Heart left ventricle (tissue), 16 donors: ENCODE data around the gene QKI. TPM values are rescaled to one million over a fixed set of nuclear protein-coding genes. Genes with fewer than 3 reads are reported as not detected.

Experiments
- ATAC-seq, 4 donors: fragments of 200-7000 bp; cut with Tn5 transposase; one replicate each; pipeline ENCODE4 v1.9.1; 2020 to 2022; ENCODE audit warnings: moderate library complexity in 4 of 4, mild to moderate bottlenecking in 3 of 4, moderate number of reproducible peaks in 1 of 4
- DNase-seq, 5 donors: peaks; one replicate each; pipeline ENCODE4 v3.0.0-alpha.2; 2020
- H3K27ac ChIP-seq, 12 donors: fragments of 200-600 bp; sonication (generic) in 4 of 12; one replicate each; pipeline versions ENCODE4 v1.5.0 to v1.8.0; 2016 to 2022; ENCODE audit warnings: mild to moderate bottlenecking in 2 of 12
- H3K27me3 ChIP-seq, 9 donors: fragments of 200-600 bp; sonication (generic) in 2 of 9; one replicate each; pipeline versions ENCODE4 v1.5.1 to v1.8.0; 2016 to 2022; ENCODE audit warnings: mild to moderate bottlenecking in 3 of 9
- H3K36me3 ChIP-seq, 9 donors: fragments of 200-600 bp; sonication (generic) in 2 of 9; one replicate each; pipeline versions ENCODE4 v1.5.0 to v1.8.0; 2018 to 2022; ENCODE audit warnings: mild to moderate bottlenecking in 2 of 9
- H3K4me1 ChIP-seq, 12 donors: fragments of 200-600 bp; sonication (generic) in 4 of 12; one replicate each; pipeline versions ENCODE4 v1.5.0 to v1.8.0; 2016 to 2022; ENCODE audit warnings: mild to moderate bottlenecking in 3 of 12
- H3K4me3 ChIP-seq, 12 donors: fragments of 200-600 bp; sonication (generic) in 4 of 12; one replicate each; pipeline versions ENCODE4 v1.5.0 to v1.8.0; 2017 to 2022; ENCODE audit warnings: mild to moderate bottlenecking in 9 of 12, moderate library complexity in 4 of 12
- H3K9me3 ChIP-seq, 12 donors: fragments of 200-600 bp; sonication (generic) in 4 of 12; one replicate each; pipeline versions ENCODE4 v1.5.0 to v1.8.0; 2016 to 2022; ENCODE audit warnings: mild to moderate bottlenecking in 1 of 12
- CTCF ChIP-seq, 12 donors: fragments of 200-600 bp; sonication (generic) in 4 of 12; IDR thresholded peaks; one replicate each; pipeline versions ENCODE4 v1.5.0 to v1.8.0; 2018 to 2022; ENCODE audit warnings: antibody characterized with exemption in 12 of 12, mild to moderate bottlenecking in 5 of 12
- POLR2A ChIP-seq, 2 donors: fragments of 450-650 bp; IDR thresholded peaks; one replicate each; pipeline ENCODE4 v1.6.1; 2017; ENCODE audit warnings: antibody characterized with exemption in 2 of 2, mild to moderate bottlenecking in 2 of 2, moderate library complexity in 2 of 2
- WGBS, 4 donors: extraction: QIAGEN DNeasy Blood & Tissue Kit in 2 of 4; methylation state at CpG; one replicate each; pipeline versions ENCODE4 v1.1.5 to v1.1.7; 2013 to 2018; 5-methylcytosine and 5-hydroxymethylcytosine counted together
- intact Hi-C, 10 donors: fragments of 100-400 bp; cut with DNase I; formaldehyde crosslinking; loops; one replicate each; pipeline versions ENCODE4 v1.11.1 to v1.14.2; 2022
- polyA plus RNA-seq, 2 donors: library from polyadenylated mRNA; stranded (reverse); fragments of 200-250 nt; gene quantifications; one replicate each; pipeline ENCODE4 v1.2.3, GENCODE V29; 2013
- total RNA-seq, 9 donors: library from RNA; depleted of rRNA in 2 of 9; stranded (reverse); fragments of >200 nt in 2 of 9; fragmentation: NEBNext Ultra II Directional in 3 of 9; extraction: Animal tissue kit (Norgen Biotek cat#: 25700) in 3 of 9; gene quantifications; one replicate each; pipeline versions ENCODE4 v1.1.0 to v1.2.4, GENCODE V29; 2016 to 2023
- donor health status: ischemic (EF 13 %, LVEDD 7.1; RV severe dilation, severe dysfunction).
- donor health status: healthy with polysubstance abuse.
- donor health status: DM: no; HTN: yes; CAD: no.
- donor health status: DM: no; HTN: no; CAD: no.
- donor health status: ischemic (EF 25% LVEDD 6.9; RV normal size, moderate dysfunction).
- donor health status: ischemic (EF 25% LVEDD 5.7; RV mildly dilated, moderate dysfunction).
- donor health status: healthy.
- donor health status: DM: yes; HTN: yes; CAD: no.
- donor health status: ischemic (EF 35%, LVEDD 5.7; RV mildly dilated, moderate dysfunction).
- donor health status: nonischemic (EF 11% LVEDD 7.7; RV severe dilation, severe dysfunction).
- donor health status: DM: yes; HTN: yes; CAD: no.
- donor health status: PGD.
- donor health status: ischemic (EF 29% LVEDD 5.4; RV normal size, mild dysfunction).
- donor health status: nonischemic (EF 23%, LVEDD 6.1; RV moderate dilation, normal function).

Gene QKI
- total and polyA plus RNA-seq, 11 donors: 80.2 to 607 (median 474) TPM

GRCh38 chr6:163435023-163435422 is 20.5 kb downstream of the QKI start:
- intact Hi-C loops: loop anchor here in 3 of 10 donors (10.0 kb wide), 2 partner anchors 120 to 1490 kb away; no protein-coding TSS in a partner anchor
- no peaks in the 10 kb centered on the region for H3K9me3 ChIP-seq
- 38 to 44% (median 39%) methylated on average over 4 of the region's 4 CpGs for WGBS, 4 donors
- no peaks in the 10 kb centered on the region for H3K27me3 ChIP-seq
- H3K4me1 ChIP-seq: peaks cover 0 to 99% (median 82%) of the 10 kb centered on the region in 12 donors
- H3K36me3 ChIP-seq: no peaks in the 10 kb centered on the region
- TF ChIP-seq POLR2A (IDR thresholded peaks at IDR 0.05): no peak
- no peak for TF ChIP-seq CTCF (IDR thresholded peaks at IDR 0.05)
- DNase-seq (no peak), ATAC-seq (no peak)
- H3K27ac ChIP-seq: peak overlapping the region in 1 of 12 donors; percentile 3
- no peak overlapping the region for H3K4me3 ChIP-seq

- H3K9me3 ChIP-seq: no peaks in the 10 kb centered on the region
These were observed 22.3 kb downstream of the QKI start for GRCh38 chr6:163436843-163437242.

GRCh38 chr6:163437466-163437865 is 22.9 kb downstream of the QKI start:
- peak overlapping the region in 1 of 12 donors; percentile 2 for H3K27ac ChIP-seq
- H3K4me1 ChIP-seq: peaks cover 5 to 99% (median 83%) of the 10 kb centered on the region in 12 donors
- H3K9me3 ChIP-seq: no peaks in the 10 kb centered on the region
- DNase-seq: no peak
- H3K27me3 ChIP-seq: no peaks in the 10 kb centered on the region
- TF ChIP-seq POLR2A (IDR thresholded peaks at IDR 0.05): no peak
- no peak for TF ChIP-seq CTCF (IDR thresholded peaks at IDR 0.05)
- WGBS, 4 donors: 27 to 38% (median 34%) methylated on average over 3 of the region's 3 CpGs
- intact Hi-C loops: loop anchor here in 3 of 10 donors (10.0 kb wide), 2 partner anchors 117 to 1487 kb away; no protein-coding TSS in a partner anchor
- H3K4me3 ChIP-seq: peak overlapping the region in 2 of 12 donors; percentile 5 to 8
- no peak for ATAC-seq
- H3K36me3 ChIP-seq: no peaks in the 10 kb centered on the region

More at GRCh38 chr6:163436843-163437242, 22.3 kb downstream of the QKI start:
- no peak overlapping the region for H3K27ac ChIP-seq
- ATAC-seq (no peak), DNase-seq (no peak)
- H3K36me3 ChIP-seq: no peaks in the 10 kb centered on the region
- H3K4me1 ChIP-seq: peaks cover 5 to 99% (median 82%) of the 10 kb centered on the region in 12 donors
- TF ChIP-seq CTCF (IDR thresholded peaks at IDR 0.05): no peak
- TF ChIP-seq POLR2A (IDR thresholded peaks at IDR 0.05): no peak
- intact Hi-C loops: loop anchor here in 3 of 10 donors (10.0 kb wide), 2 partner anchors 118 to 1488 kb away; no protein-coding TSS in a partner anchor
- 23 to 37% (median 34%) methylated on average over 3 of the region's 3 CpGs for WGBS, 4 donors
- no peak overlapping the region for H3K4me3 ChIP-seq
- H3K27me3 ChIP-seq: no peaks in the 10 kb centered on the region

GRCh38 chr6:163438298-163438939 is 23.9 kb downstream of the QKI start:
- Histone ChIP-seq H3K27ac (peak overlapping the region in 1 of 12 donors; percentile 2), H3K4me1 (peaks cover 5 to 100% (median 87%) of the 10 kb centered on the region in 12 donors), H3K36me3 (no peaks in the 10 kb centered on the region), H3K9me3 (no peaks in the 10 kb centered on the region), H3K27me3 (no peaks in the 10 kb centered on the region), H3K4me3 (peak overlapping the region in 2 of 12 donors; percentile 4 to 8)
- ATAC-seq (peak in 2 of 4 donors; percentile 28 to 43), DNase-seq (no peak)
- TF ChIP-seq CTCF (IDR thresholded peaks at IDR 0.05) (no peak), POLR2A (IDR thresholded peaks at IDR 0.05) (no peak)
- intact Hi-C loops: loop anchor here in 3 of 10 donors (10.0 kb wide), 2 partner anchors 116 to 1486 kb away; no protein-coding TSS in a partner anchor
- WGBS, 4 donors: 28 to 35% (median 33%) methylated on average over 3 of the region's 3 CpGs
